Measurements from ENCODE around the gene ARHGAP42.

DNA sequence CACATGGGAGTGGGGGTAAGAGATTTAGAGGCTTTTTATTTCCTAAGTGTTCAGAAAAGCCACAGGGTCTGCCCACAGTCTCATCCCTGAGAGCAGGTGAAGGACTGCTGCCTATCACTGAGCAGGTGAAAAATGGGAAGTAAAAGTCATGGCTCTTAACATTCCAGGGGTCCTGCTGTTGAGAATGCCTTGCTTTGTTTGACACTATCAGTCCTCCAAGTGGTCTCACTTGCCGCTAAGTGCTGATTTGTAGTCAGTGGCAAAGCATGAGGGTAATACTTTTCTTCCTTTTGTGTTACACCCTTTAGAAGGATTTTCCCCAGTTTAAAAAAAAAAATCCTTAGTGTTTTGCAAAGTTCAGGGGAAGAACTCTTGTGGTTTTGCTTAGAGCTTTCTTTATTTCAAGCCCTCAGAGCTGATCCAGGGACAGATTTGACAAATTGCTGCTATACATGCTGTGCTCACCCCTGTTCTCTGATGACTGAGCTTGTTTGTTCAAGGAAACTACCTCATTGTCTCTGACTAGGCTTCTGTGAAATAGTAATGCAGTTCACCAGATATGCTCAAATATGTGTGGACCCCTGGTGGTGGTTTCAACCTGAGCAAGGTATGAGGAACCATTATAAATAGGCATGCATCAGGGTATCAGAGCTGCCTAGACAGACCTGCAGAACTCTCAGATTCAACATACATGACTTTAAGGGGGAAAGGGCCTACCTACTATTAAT, 141.0 kb downstream of the ARHGAP42 start:
- peak in 1 of 12 donors; percentile 4 for TF ChIP-seq CTCF (IDR thresholded peaks at IDR 0.05)
- TF ChIP-seq POLR2A (IDR thresholded peaks at IDR 0.05), result no peak
